Heart left ventricle (tissue), 16 donors: Measurements from ENCODE around the gene TGFBR3. TPM values are rescaled to one million over a fixed set of nuclear protein-coding genes. Genes with fewer than 3 reads are reported as not detected.
A peak's percentile ranks its signal among the peaks of the same experiment; 100 is the strongest.

Experiments
- ATAC-seq, 4 donors: fragments of 200-7000 bp; cut with Tn5 transposase; one replicate each; pipeline ENCODE4 v1.9.1; 2020 to 2022; ENCODE audit warnings: moderate library complexity in 4 of 4, mild to moderate bottlenecking in 3 of 4, moderate number of reproducible peaks in 1 of 4
- DNase-seq, 5 donors: peaks; one replicate each; pipeline ENCODE4 v3.0.0-alpha.2; 2020
- H3K27ac ChIP-seq, 12 donors: fragments of 200-600 bp; sonication (generic) in 4 of 12; one replicate each; pipeline versions ENCODE4 v1.5.0 to v1.8.0; 2016 to 2022; ENCODE audit warnings: mild to moderate bottlenecking in 2 of 12
- H3K27me3 ChIP-seq, 9 donors: fragments of 200-600 bp; sonication (generic) in 2 of 9; one replicate each; pipeline versions ENCODE4 v1.5.1 to v1.8.0; 2016 to 2022; ENCODE audit warnings: mild to moderate bottlenecking in 3 of 9
- H3K36me3 ChIP-seq, 9 donors: fragments of 200-600 bp; sonication (generic) in 2 of 9; one replicate each; pipeline versions ENCODE4 v1.5.0 to v1.8.0; 2018 to 2022; ENCODE audit warnings: mild to moderate bottlenecking in 2 of 9
- H3K4me1 ChIP-seq, 12 donors: fragments of 200-600 bp; sonication (generic) in 4 of 12; one replicate each; pipeline versions ENCODE4 v1.5.0 to v1.8.0; 2016 to 2022; ENCODE audit warnings: mild to moderate bottlenecking in 3 of 12
- H3K4me3 ChIP-seq, 12 donors: fragments of 200-600 bp; sonication (generic) in 4 of 12; one replicate each; pipeline versions ENCODE4 v1.5.0 to v1.8.0; 2017 to 2022; ENCODE audit warnings: mild to moderate bottlenecking in 9 of 12, moderate library complexity in 4 of 12
- H3K9me3 ChIP-seq, 12 donors: fragments of 200-600 bp; sonication (generic) in 4 of 12; one replicate each; pipeline versions ENCODE4 v1.5.0 to v1.8.0; 2016 to 2022; ENCODE audit warnings: mild to moderate bottlenecking in 1 of 12
- POLR2A ChIP-seq, 2 donors: fragments of 450-650 bp; IDR thresholded peaks; one replicate each; pipeline ENCODE4 v1.6.1; 2017; ENCODE audit warnings: antibody characterized with exemption in 2 of 2, mild to moderate bottlenecking in 2 of 2, moderate library complexity in 2 of 2
- WGBS, 4 donors: extraction: QIAGEN DNeasy Blood & Tissue Kit in 2 of 4; methylation state at CpG; one replicate each; pipeline versions ENCODE4 v1.1.5 to v1.1.7; 2013 to 2018; 5-methylcytosine and 5-hydroxymethylcytosine counted together
- intact Hi-C, 10 donors: fragments of 100-400 bp; cut with DNase I; formaldehyde crosslinking; loops; one replicate each; pipeline versions ENCODE4 v1.11.1 to v1.14.2; 2022
- long read RNA-seq, 3 donors: library from polyadenylated mRNA; unstranded; transcript quantifications; one replicate each; pipeline ENCODE4 v2.0.0, GENCODE V29; 2020 to 2021
- polyA plus RNA-seq, 2 donors: library from polyadenylated mRNA; stranded (reverse); fragments of 200-250 nt; gene quantifications; one replicate each; pipeline ENCODE4 v1.2.3, GENCODE V29; 2013
- total RNA-seq, 9 donors: library from RNA; depleted of rRNA in 2 of 9; stranded (reverse); fragments of >200 nt in 2 of 9; fragmentation: NEBNext Ultra II Directional in 3 of 9; extraction: Animal tissue kit (Norgen Biotek cat#: 25700) in 3 of 9; gene quantifications; one replicate each; pipeline versions ENCODE4 v1.1.0 to v1.2.4, GENCODE V29; 2016 to 2023
- TF ChIP-seq, protein P1 (sequence below), 12 donors: fragments of 200-600 bp; sonication (generic) in 4 of 12; IDR thresholded peaks; one replicate each; pipeline versions ENCODE4 v1.5.0 to v1.8.0; 2018 to 2022; ENCODE audit warnings: antibody characterized with exemption in 12 of 12, mild to moderate bottlenecking in 5 of 12
- donor health status: ischemic (EF 13 %, LVEDD 7.1; RV severe dilation, severe dysfunction).
- donor health status: healthy with polysubstance abuse.
- donor health status: DM: no; HTN: yes; CAD: no.
- donor health status: DM: no; HTN: no; CAD: no.
- donor health status: ischemic (EF 25% LVEDD 6.9; RV normal size, moderate dysfunction).
- donor health status: ischemic (EF 25% LVEDD 5.7; RV mildly dilated, moderate dysfunction).
- donor health status: healthy.
- donor health status: DM: yes; HTN: yes; CAD: no.
- donor health status: ischemic (EF 35%, LVEDD 5.7; RV mildly dilated, moderate dysfunction).
- donor health status: nonischemic (EF 11% LVEDD 7.7; RV severe dilation, severe dysfunction).
- donor health status: DM: yes; HTN: yes; CAD: no.
- donor health status: PGD.
- donor health status: ischemic (EF 29% LVEDD 5.4; RV normal size, mild dysfunction).
- donor health status: nonischemic (EF 23%, LVEDD 6.1; RV moderate dilation, normal function).

The TGFBR3 gene
- 10 to 100 TPM; 10.3 to 51.8 (median 28.1) TPM for total RNA-seq
- polyA plus RNA-seq = 10 to 100 TPM in 1 of 2 donors, 1 to 10 TPM in 1; 6.9 to 10.3 TPM
- long read RNA-seq, donor 1, full-length matches to known transcripts = 1 of 13 reads
- long read RNA-seq, donor 1, partial matches to known transcripts = 7 of 13 reads
- long read RNA-seq, donor 1, other reads (novel, unspliced or antisense) = 5 of 13 reads
- long read RNA-seq, donor 2, full-length matches to known transcripts = 8 of 29 reads
- long read RNA-seq, donor 2, partial matches to known transcripts = 13 of 29 reads
- long read RNA-seq, donor 2, other reads (novel, unspliced or antisense) = 8 of 29 reads
- long read RNA-seq, donor 3, partial matches to known transcripts = 1 of 3 reads
- long read RNA-seq, donor 3, other reads (novel, unspliced or antisense) = 2 of 3 reads

GRCh38 chr1:91885716-91886506 lies at the start of gene TGFBR3:
TGFBR3 (minus strand) TSS chr1:91886151; CDS start chr1:91861531, 24,620 bp downstream.
- no peaks in the 10 kb centered on the region for H3K36me3 ChIP-seq
- H3K27me3 ChIP-seq = peaks cover 0 to 29% (median 0%) of the 10 kb centered on the region in 9 donors
- peaks cover 0 to 42% (median 17%) of the 10 kb centered on the region in 12 donors for H3K4me1 ChIP-seq
- 0 to 1% (median 0%) methylated on average over 24 to 92 of the region's 92 CpGs for WGBS, 4 donors
- DNase-seq (peak; percentile 93 to 96 (median 95)), ATAC-seq (peak; percentile 95 to 97 (median 96))
- H3K27ac ChIP-seq = peak within 1 kb of the TSS; percentile 85 to 98 (median 94)
- H3K4me3 ChIP-seq = peak within 1 kb of the TSS; percentile 70 to 100 (median 92)
- intact Hi-C loops = loop anchor here in 8 of 10 donors (1.0 to 10.0 kb wide), 16 partner anchors 34 to 374 kb away; no protein-coding TSS in a partner anchor
- TF ChIP-seq, protein P1, sequence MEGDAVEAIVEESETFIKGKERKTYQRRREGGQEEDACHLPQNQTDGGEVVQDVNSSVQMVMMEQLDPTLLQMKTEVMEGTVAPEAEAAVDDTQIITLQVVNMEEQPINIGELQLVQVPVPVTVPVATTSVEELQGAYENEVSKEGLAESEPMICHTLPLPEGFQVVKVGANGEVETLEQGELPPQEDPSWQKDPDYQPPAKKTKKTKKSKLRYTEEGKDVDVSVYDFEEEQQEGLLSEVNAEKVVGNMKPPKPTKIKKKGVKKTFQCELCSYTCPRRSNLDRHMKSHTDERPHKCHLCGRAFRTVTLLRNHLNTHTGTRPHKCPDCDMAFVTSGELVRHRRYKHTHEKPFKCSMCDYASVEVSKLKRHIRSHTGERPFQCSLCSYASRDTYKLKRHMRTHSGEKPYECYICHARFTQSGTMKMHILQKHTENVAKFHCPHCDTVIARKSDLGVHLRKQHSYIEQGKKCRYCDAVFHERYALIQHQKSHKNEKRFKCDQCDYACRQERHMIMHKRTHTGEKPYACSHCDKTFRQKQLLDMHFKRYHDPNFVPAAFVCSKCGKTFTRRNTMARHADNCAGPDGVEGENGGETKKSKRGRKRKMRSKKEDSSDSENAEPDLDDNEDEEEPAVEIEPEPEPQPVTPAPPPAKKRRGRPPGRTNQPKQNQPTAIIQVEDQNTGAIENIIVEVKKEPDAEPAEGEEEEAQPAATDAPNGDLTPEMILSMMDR (IDR thresholded peaks at IDR 0.05) = peak; percentile 26 to 74 (median 54)
- TF ChIP-seq POLR2A (IDR thresholded peaks at IDR 0.05) = peak in 1 of 2 donors; percentile 89
- no peaks in the 10 kb centered on the region for H3K9me3 ChIP-seq

DNA sequence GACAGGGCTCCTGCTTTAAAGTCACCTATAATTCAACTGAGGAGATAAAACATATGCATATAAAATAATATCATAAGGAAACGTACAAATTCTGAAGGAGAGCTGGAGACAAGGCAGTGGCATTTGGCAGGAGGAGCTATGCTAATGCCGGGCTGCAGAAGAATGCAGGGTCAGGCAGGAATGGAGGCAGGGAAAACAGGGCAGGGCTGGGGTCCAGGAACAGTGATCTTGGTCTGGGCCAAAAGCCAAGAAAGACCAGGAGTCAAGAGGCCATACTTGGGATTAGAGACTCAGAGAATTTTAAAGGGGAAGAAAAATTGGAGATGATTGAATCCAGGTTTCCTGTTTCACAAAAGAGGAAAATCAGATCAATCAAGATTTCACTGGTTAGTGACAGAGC lies 43.3 kb upstream of the TGFBR3 start:
- DNase-seq (no peak), ATAC-seq (peak in 2 of 4 donors; percentile 30 to 58)
- TF ChIP-seq POLR2A (IDR thresholded peaks at IDR 0.05) = no peak
- TF ChIP-seq, protein P1 (IDR thresholded peaks at IDR 0.05) = no peak
- intact Hi-C loops = loop anchor here in 9 of 10 donors (2.0 to 10.0 kb wide), 7 partner anchors 42 to 647 kb away; partner anchors contain the start of gene TGFBR3 (in 1 of the 9)
- H3K27me3 ChIP-seq = no peaks in the 10 kb centered on the region
- no peaks in the 10 kb centered on the region for H3K36me3 ChIP-seq
- WGBS, 4 donors = 4 to 22% (median 17%) methylated on average over 2 of the region's 2 CpGs
- peaks cover 0 to 7% (median 0%) of the 10 kb centered on the region in 12 donors for H3K4me1 ChIP-seq
- no peak overlapping the region for H3K4me3 ChIP-seq
- H3K27ac ChIP-seq = no peak overlapping the region
- no peaks in the 10 kb centered on the region for H3K9me3 ChIP-seq

GRCh38 chr1:91928026-91928425 lies 42.1 kb upstream of the TGFBR3 start:
- WGBS, 4 donors = 65 to 96% (median 95%) methylated on average over 2 of the region's 2 CpGs
- H3K36me3 ChIP-seq = no peaks in the 10 kb centered on the region
- no peak for ATAC-seq
- no peak overlapping the region for H3K4me3 ChIP-seq
- H3K9me3 ChIP-seq = no peaks in the 10 kb centered on the region
- H3K4me1 ChIP-seq = peaks cover 0 to 7% (median 0%) of the 10 kb centered on the region in 12 donors
- no peak overlapping the region for H3K27ac ChIP-seq
- no peaks in the 10 kb centered on the region for H3K27me3 ChIP-seq
- TF ChIP-seq, protein P1 (IDR thresholded peaks at IDR 0.05) = no peak
- TF ChIP-seq POLR2A (IDR thresholded peaks at IDR 0.05) = no peak
- intact Hi-C loops = loop anchor here in 9 of 10 donors (2.0 to 10.0 kb wide), 7 partner anchors 41 to 646 kb away; partner anchors contain the start of gene TGFBR3 (in 1 of the 9)
- no peak for DNase-seq
